Fibroblast of pulmonary artery (primary cell): Measurements from ENCODE around the gene CYP2C19.
"Not testable (repeated sequence)": the region's sequence is repeated elsewhere in the genome, so short reads cannot be mapped to it uniquely, and the experiment has no call there.

Experiments
- DNase-seq: peaks from one replicate; pipeline ENCODE4 v3.0.0-alpha.2; 2010; ENCODE audit warnings: low read depth
- H3K4me3 ChIP-seq: replicated peaks from 2 replicates; pipeline ENCODE4 v1.5.1; 2011; ENCODE audit warnings: low read depth, mild to moderate bottlenecking, control low read depth, low read length, moderate library complexity
- TF ChIP-seq, protein P1 (sequence below): IDR thresholded peaks from 2 replicates; pipeline ENCODE4 v1.5.1; 2011; ENCODE audit warnings: mild to moderate bottlenecking, control low read depth, low read length, inconsistent platforms; ENCODE audit errors: missing control alignments

Gene CYP2C19

GRCh38 chr10:94878649-94879048 is 116.2 kb downstream of the CYP2C19 start:
- TF ChIP-seq, protein P1, sequence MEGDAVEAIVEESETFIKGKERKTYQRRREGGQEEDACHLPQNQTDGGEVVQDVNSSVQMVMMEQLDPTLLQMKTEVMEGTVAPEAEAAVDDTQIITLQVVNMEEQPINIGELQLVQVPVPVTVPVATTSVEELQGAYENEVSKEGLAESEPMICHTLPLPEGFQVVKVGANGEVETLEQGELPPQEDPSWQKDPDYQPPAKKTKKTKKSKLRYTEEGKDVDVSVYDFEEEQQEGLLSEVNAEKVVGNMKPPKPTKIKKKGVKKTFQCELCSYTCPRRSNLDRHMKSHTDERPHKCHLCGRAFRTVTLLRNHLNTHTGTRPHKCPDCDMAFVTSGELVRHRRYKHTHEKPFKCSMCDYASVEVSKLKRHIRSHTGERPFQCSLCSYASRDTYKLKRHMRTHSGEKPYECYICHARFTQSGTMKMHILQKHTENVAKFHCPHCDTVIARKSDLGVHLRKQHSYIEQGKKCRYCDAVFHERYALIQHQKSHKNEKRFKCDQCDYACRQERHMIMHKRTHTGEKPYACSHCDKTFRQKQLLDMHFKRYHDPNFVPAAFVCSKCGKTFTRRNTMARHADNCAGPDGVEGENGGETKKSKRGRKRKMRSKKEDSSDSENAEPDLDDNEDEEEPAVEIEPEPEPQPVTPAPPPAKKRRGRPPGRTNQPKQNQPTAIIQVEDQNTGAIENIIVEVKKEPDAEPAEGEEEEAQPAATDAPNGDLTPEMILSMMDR, result no peak
- no peak for DNase-seq

GRCh38 chr10:94879214-94879613 is 116.7 kb downstream of the CYP2C19 start:
- H3K4me3 ChIP-seq, result no peak overlapping the region
- TF ChIP-seq, protein P1, result no peak
- no peak for DNase-seq

More at GRCh38 chr10:94878649-94879048, 116.2 kb downstream of the CYP2C19 start:
- no peak overlapping the region for H3K4me3 ChIP-seq

DNA sequence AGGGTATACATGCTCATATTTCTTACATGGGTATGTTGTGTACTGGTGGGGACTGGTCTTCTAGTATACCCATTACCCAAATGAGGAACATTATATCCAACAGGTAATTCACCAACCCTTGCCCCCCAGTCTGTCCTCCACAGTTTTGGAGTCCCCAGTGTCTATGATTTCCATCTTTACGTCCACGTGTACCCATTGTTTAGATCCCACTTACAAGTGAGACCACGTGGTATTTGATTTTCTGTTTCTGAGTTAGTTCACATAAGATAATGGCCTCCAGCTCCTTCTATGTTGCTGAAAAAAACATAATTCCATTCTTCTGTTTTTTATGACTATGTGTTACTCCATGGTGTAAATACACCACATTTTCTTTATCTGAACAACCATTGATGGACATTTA is 126.6 kb downstream of the CYP2C19 start:
- no peak for DNase-seq
- TF ChIP-seq, protein P1, result no peak
- H3K4me3 ChIP-seq, result no peak overlapping the region

GRCh38 chr10:94890264-94891022 is 128.0 kb downstream of the CYP2C19 start:
- H3K4me3 ChIP-seq, result no peak overlapping the region
- TF ChIP-seq, protein P1, result no peak
- no peak for DNase-seq

GRCh38 chr10:94898414-94898813 is 135.9 kb downstream of the CYP2C19 start:
- not testable (repeated sequence) for H3K4me3 ChIP-seq, DNase-seq

- DNase-seq, result no peak
- no peak overlapping the region for H3K4me3 ChIP-seq
- TF ChIP-seq, protein P1, result no peak
Measured at GRCh38 chr10:94902080-94902479, 139.6 kb downstream of the CYP2C19 start.

GRCh38 chr10:94902570-94902969 is 140.1 kb downstream of the CYP2C19 start:
- TF ChIP-seq, protein P1, result no peak
- DNase-seq, result no peak
- H3K4me3 ChIP-seq, result no peak overlapping the region
